Measurements from ENCODE around the gene CELF4. TPM values are rescaled to one million over a fixed set of nuclear protein-coding genes. Genes with fewer than 3 reads are reported as not detected.

The CELF4 gene
- total RNA-seq, 1 experiment from 2014 or later: not detected

GRCh38 chr18:37314534-37314933, 251.1 kb downstream of the CELF4 start:
- H3K27ac ChIP-seq: no peak overlapping the region
- 0 out of 2 replicates have a peak, but pooled peaks cover 2% of the 10 kb centered on the region for H3K27me3 ChIP-seq (replicated peaks)

GRCh38 chr18:37313624-37314023, 252.0 kb downstream of the CELF4 start:
- no peak overlapping the region for H3K4me3 ChIP-seq
- no peaks in the 10 kb centered on the region for H3K9me3 ChIP-seq (replicated peaks)
- no peak for DNase-seq (ENCODE audit: low read depth in 1 of 2, low spot score in 2 of 2)
- no peaks in the 10 kb centered on the region for H3K36me3 ChIP-seq
- H3K4me1 ChIP-seq (replicated peaks): no peaks in the 10 kb centered on the region
- 0 out of 2 replicates have a peak, but pooled peaks cover 2% of the 10 kb centered on the region for H3K27me3 ChIP-seq (replicated peaks)
- no peak overlapping the region for H3K27ac ChIP-seq

More at GRCh38 chr18:37314534-37314933, 251.1 kb downstream of the CELF4 start:
- no peak for DNase-seq (ENCODE audit: low read depth in 1 of 2, low spot score in 2 of 2)
- H3K4me1 ChIP-seq (replicated peaks): no peaks in the 10 kb centered on the region
- no peaks in the 10 kb centered on the region for H3K36me3 ChIP-seq
- no peaks in the 10 kb centered on the region for H3K9me3 ChIP-seq (replicated peaks)
- H3K4me3 ChIP-seq: no peak overlapping the region

GRCh38 chr18:37309861-37310260, 255.7 kb downstream of the CELF4 start:
- no peaks in the 10 kb centered on the region for H3K4me1 ChIP-seq (replicated peaks)
- no peak overlapping the region for H3K4me3 ChIP-seq
- DNase-seq (ENCODE audit: low read depth in 1 of 2, low spot score in 2 of 2): no peak
- no peaks in the 10 kb centered on the region for H3K36me3 ChIP-seq
- no peaks in the 10 kb centered on the region for H3K9me3 ChIP-seq (replicated peaks)
- H3K27me3 ChIP-seq (replicated peaks): 0 out of 2 replicates have a peak, but pooled peaks cover 2% of the 10 kb centered on the region
- no peak overlapping the region for H3K27ac ChIP-seq

GRCh38 chr18:37309059-37309458, 256.5 kb downstream of the CELF4 start:
- Histone ChIP-seq H3K36me3 (no peaks in the 10 kb centered on the region), H3K9me3 (replicated peaks) (no peaks in the 10 kb centered on the region), H3K4me1 (replicated peaks) (no peaks in the 10 kb centered on the region), H3K4me3 (no peak overlapping the region), H3K27ac (no peak overlapping the region), H3K27me3 (replicated peaks) (0 out of 2 replicates have a peak, but pooled peaks cover 2% of the 10 kb centered on the region)
- no peak for DNase-seq (ENCODE audit: low read depth in 1 of 2, low spot score in 2 of 2)

GRCh38 chr18:37307181-37307580, 258.4 kb downstream of the CELF4 start:
- 0 out of 2 replicates have a peak, but pooled peaks cover 2% of the 10 kb centered on the region for H3K27me3 ChIP-seq (replicated peaks)
- H3K9me3 ChIP-seq (replicated peaks): no peaks in the 10 kb centered on the region
- H3K4me3 ChIP-seq: no peak overlapping the region
- no peaks in the 10 kb centered on the region for H3K36me3 ChIP-seq
- DNase-seq (ENCODE audit: low read depth in 1 of 2, low spot score in 2 of 2): no peak
- no peak overlapping the region for H3K27ac ChIP-seq
- no peaks in the 10 kb centered on the region for H3K4me1 ChIP-seq (replicated peaks)

GRCh38 chr18:37306432-37306831, 259.2 kb downstream of the CELF4 start:
- Histone ChIP-seq H3K4me3 (no peak overlapping the region), H3K27ac (no peak overlapping the region), H3K27me3 (replicated peaks) (0 out of 2 replicates have a peak, but pooled peaks cover 2% of the 10 kb centered on the region), H3K9me3 (replicated peaks) (no peaks in the 10 kb centered on the region), H3K36me3 (no peaks in the 10 kb centered on the region), H3K4me1 (replicated peaks) (no peaks in the 10 kb centered on the region)
- DNase-seq (ENCODE audit: low read depth in 1 of 2, low spot score in 2 of 2): no peak

GRCh38 chr18:37305066-37305465, 260.5 kb downstream of the CELF4 start:
- Histone ChIP-seq H3K27me3 (replicated peaks) (no peaks in the 10 kb centered on the region), H3K4me3 (no peak overlapping the region), H3K9me3 (replicated peaks) (no peaks in the 10 kb centered on the region), H3K27ac (no peak overlapping the region), H3K4me1 (replicated peaks) (no peaks in the 10 kb centered on the region), H3K36me3 (no peaks in the 10 kb centered on the region)
- no peak for DNase-seq (ENCODE audit: low read depth in 1 of 2, low spot score in 2 of 2)

GRCh38 chr18:37304012-37304680, 261.5 kb downstream of the CELF4 start:
- Histone ChIP-seq H3K27ac (no peak overlapping the region), H3K9me3 (replicated peaks) (no peaks in the 10 kb centered on the region; the same call in 1 of the 2 replicates), H3K36me3 (no peaks in the 10 kb centered on the region), H3K4me3 (no peak overlapping the region), H3K4me1 (replicated peaks) (peaks cover 6% of the 10 kb centered on the region), H3K27me3 (replicated peaks) (no peaks in the 10 kb centered on the region)
- DNase-seq (ENCODE audit: low read depth in 1 of 2, low spot score in 2 of 2): no peak

GRCh38 chr18:37303009-37303408, 262.6 kb downstream of the CELF4 start:
- H3K36me3 ChIP-seq: no peaks in the 10 kb centered on the region
- H3K27ac ChIP-seq: no peak overlapping the region
- H3K27me3 ChIP-seq (replicated peaks): no peaks in the 10 kb centered on the region
- no peaks in the 10 kb centered on the region; the same call in 1 of the 2 replicates for H3K9me3 ChIP-seq (replicated peaks)
- DNase-seq (ENCODE audit: low read depth in 1 of 2, low spot score in 2 of 2): no peak
- no peak overlapping the region for H3K4me3 ChIP-seq
- peaks cover 7% of the 10 kb centered on the region for H3K4me1 ChIP-seq (replicated peaks)

- no peaks in the 10 kb centered on the region for H3K36me3 ChIP-seq
- no peak for DNase-seq (ENCODE audit: low read depth in 1 of 2, low spot score in 2 of 2)
- no peak overlapping the region for H3K4me3 ChIP-seq
- no peaks in the 10 kb centered on the region for H3K27me3 ChIP-seq (replicated peaks)
- H3K4me1 ChIP-seq (replicated peaks): peaks cover 7% of the 10 kb centered on the region
- no peaks in the 10 kb centered on the region; the same call in 1 of the 2 replicates for H3K9me3 ChIP-seq (replicated peaks)
- H3K27ac ChIP-seq: no peak overlapping the region
Measured at GRCh38 chr18:37302519-37302918, 263.1 kb downstream of the CELF4 start.

- H3K36me3 ChIP-seq: no peaks in the 10 kb centered on the region
- no peaks in the 10 kb centered on the region for H3K27me3 ChIP-seq (replicated peaks)
- no peak overlapping the region for H3K4me3 ChIP-seq
- H3K9me3 ChIP-seq (replicated peaks): no peaks in the 10 kb centered on the region; the same call in 1 of the 2 replicates
- DNase-seq (ENCODE audit: low read depth in 1 of 2, low spot score in 2 of 2): peak; percentile 67 to 80
- no peak overlapping the region for H3K27ac ChIP-seq
- peaks cover 7% of the 10 kb centered on the region for H3K4me1 ChIP-seq (replicated peaks)
Measured at GRCh38 chr18:37299471-37300304, 265.9 kb downstream of the CELF4 start.

GRCh38 chr18:37298816-37299215, 266.8 kb downstream of the CELF4 start:
- Histone ChIP-seq H3K9me3 (replicated peaks) (no peaks in the 10 kb centered on the region; the same call in 1 of the 2 replicates), H3K4me3 (no peak overlapping the region), H3K36me3 (no peaks in the 10 kb centered on the region), H3K27ac (no peak overlapping the region), H3K27me3 (replicated peaks) (no peaks in the 10 kb centered on the region), H3K4me1 (replicated peaks) (peaks cover 7% of the 10 kb centered on the region)
- DNase-seq (ENCODE audit: low read depth in 1 of 2, low spot score in 2 of 2): no peak

- no peaks in the 10 kb centered on the region for H3K27me3 ChIP-seq (replicated peaks)
- no peak for DNase-seq (ENCODE audit: low read depth in 1 of 2, low spot score in 2 of 2)
- H3K4me3 ChIP-seq: no peak overlapping the region
- no peak overlapping the region for H3K27ac ChIP-seq
- H3K36me3 ChIP-seq: no peaks in the 10 kb centered on the region
- H3K4me1 ChIP-seq (replicated peaks): peaks cover 7% of the 10 kb centered on the region
- no peaks in the 10 kb centered on the region; the same call in 1 of the 2 replicates for H3K9me3 ChIP-seq (replicated peaks)
Measured at GRCh38 chr18:37297106-37297505, 268.5 kb downstream of the CELF4 start.

- Histone ChIP-seq H3K4me3 (no peak overlapping the region), H3K27ac (no peak overlapping the region), H3K27me3 (replicated peaks) (no peaks in the 10 kb centered on the region), H3K9me3 (replicated peaks) (no peaks in the 10 kb centered on the region; the same call in 1 of the 2 replicates), H3K4me1 (replicated peaks) (peaks cover 7% of the 10 kb centered on the region), H3K36me3 (no peaks in the 10 kb centered on the region)
- no peak for DNase-seq (ENCODE audit: low read depth in 1 of 2, low spot score in 2 of 2)
Measured at GRCh38 chr18:37294951-37295350, 270.6 kb downstream of the CELF4 start.

All from SJSA1 (cell line).